ENCODE results near the gene EGR2. TPM values are rescaled to one million over a fixed set of nuclear protein-coding genes. Genes with fewer than 3 reads are reported as not detected.

Gene EGR2
- total RNA-seq, 2 donors from 2014 or later, result 4.2 to 5.9 TPM

DNA sequence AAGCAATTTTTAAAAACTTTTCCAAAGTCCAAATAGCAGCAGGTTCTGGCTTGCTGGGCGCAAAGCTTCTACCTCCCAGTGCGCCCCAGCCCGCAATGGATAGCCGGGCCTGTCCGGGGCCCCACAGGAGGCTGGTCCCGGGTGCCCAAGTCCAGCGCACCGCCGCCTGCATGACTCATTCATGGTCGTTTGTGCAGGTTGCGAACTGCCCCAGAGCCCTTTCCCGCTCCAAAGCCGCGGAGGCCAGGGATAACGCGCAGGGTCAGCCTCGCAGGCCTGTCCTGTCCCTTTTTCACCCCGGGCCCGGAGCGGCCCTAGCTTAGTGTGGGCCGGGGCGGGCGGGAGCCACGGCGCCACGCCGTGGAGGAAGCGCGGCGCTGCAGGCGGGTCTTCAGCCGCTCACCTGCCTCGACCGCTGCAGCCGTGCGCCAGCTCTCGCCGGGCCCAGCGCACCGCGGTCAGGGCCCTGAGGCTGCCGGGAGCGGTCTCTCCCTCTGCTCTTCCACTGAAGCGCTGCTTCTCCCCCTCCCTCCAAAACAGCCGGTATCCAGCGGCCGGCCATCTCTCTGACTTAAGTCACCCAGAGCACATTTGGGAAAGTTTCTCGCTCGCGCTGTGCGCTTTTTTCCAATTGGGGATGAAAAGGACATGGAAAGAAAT is 1.7 kb upstream of the EGR2 start:
- TF ChIP-seq, protein P1, sequence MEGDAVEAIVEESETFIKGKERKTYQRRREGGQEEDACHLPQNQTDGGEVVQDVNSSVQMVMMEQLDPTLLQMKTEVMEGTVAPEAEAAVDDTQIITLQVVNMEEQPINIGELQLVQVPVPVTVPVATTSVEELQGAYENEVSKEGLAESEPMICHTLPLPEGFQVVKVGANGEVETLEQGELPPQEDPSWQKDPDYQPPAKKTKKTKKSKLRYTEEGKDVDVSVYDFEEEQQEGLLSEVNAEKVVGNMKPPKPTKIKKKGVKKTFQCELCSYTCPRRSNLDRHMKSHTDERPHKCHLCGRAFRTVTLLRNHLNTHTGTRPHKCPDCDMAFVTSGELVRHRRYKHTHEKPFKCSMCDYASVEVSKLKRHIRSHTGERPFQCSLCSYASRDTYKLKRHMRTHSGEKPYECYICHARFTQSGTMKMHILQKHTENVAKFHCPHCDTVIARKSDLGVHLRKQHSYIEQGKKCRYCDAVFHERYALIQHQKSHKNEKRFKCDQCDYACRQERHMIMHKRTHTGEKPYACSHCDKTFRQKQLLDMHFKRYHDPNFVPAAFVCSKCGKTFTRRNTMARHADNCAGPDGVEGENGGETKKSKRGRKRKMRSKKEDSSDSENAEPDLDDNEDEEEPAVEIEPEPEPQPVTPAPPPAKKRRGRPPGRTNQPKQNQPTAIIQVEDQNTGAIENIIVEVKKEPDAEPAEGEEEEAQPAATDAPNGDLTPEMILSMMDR (IDR thresholded peaks at IDR 0.05), result peak; percentile 56 to 88 (median 81)
- no peak for TF ChIP-seq POLR2A (IDR thresholded peaks at IDR 0.05)
- Histone ChIP-seq H3K4me3 (peak overlapping the region; percentile 65 to 69), H3K4me1 (peaks cover 30% of the 10 kb centered on the region), H3K27ac (peak overlapping the region in 3 of 4 donors; percentile 80 to 95 (median 93)), H3K27me3 (peaks cover 0 to 21% of the 10 kb centered on the region in 2 donors), H3K36me3 (replicated peaks in 1 of 2; ENCODE audit: insufficient read depth in 1 of 2, low read depth in 2 of 2) (no peaks in the 10 kb centered on the region), H3K9me3 (no peaks in the 10 kb centered on the region)
- intact Hi-C loops (cut with DNase I), result loop anchor here (10.0 kb wide), 1 partner anchor 317 kb away; the partner anchor contains the start of gene NRBF2
- peak; percentile 71 to 82 (median 74) for DNase-seq
- 0 to 3% methylated on average over 13 to 51 of the region's 51 CpGs for WGBS, 2 donors
- ATAC-seq, result peak; percentile 71

DNA sequence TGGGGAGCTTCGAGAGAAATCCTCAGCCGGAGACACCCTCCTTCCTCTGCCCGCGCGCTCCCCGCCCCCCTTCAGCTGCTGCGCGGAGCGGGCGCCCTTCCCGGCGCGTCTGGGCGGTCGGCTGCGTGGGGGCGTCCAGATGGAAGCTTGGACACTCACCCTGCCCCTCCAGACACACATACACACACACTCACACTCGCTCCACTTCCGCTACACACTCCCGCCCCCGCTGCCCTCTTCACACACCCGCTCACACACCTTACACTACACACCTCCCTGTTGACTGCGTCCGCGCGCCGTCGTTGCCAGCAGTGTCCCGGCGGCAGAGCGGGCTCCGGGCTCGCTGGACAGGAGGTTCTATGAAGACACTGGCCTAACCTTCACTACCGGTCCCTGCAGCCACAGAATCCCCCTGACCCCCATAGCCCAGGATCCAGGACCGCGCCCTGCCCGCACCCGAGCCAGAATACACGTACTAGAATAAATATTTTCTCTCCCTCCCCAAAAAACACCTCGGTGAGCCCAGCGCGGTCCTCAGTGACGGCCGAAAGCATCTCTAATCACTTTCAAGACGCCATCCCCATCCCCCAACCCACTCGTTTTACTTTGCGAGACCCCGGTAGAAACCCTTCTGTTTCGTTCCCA is 1.1 kb upstream of the EGR2 start:
- 1% methylated on average over 45 to 49 of the region's 49 CpGs for WGBS, 2 donors
- ATAC-seq, result peak; percentile 18
- H3K27me3 ChIP-seq, result peaks cover 0 to 21% of the 10 kb centered on the region in 2 donors
- peak; percentile 43 to 58 (median 50) for DNase-seq
- peak overlapping the region; percentile 80 to 95 (median 90) for H3K27ac ChIP-seq
- H3K4me1 ChIP-seq, result peaks cover 30% of the 10 kb centered on the region
- TF ChIP-seq POLR2A (IDR thresholded peaks at IDR 0.05), result peak in 1 of 3 donors; percentile 20
- TF ChIP-seq, protein P1 (IDR thresholded peaks at IDR 0.05), result no peak
- H3K36me3 ChIP-seq (replicated peaks in 1 of 2; ENCODE audit: insufficient read depth in 1 of 2, low read depth in 2 of 2), result no peaks in the 10 kb centered on the region
- intact Hi-C loops (cut with DNase I), result loop anchor here (10.0 kb wide), 1 partner anchor 318 kb away; the partner anchor contains the start of gene NRBF2
- no peaks in the 10 kb centered on the region for H3K9me3 ChIP-seq
- H3K4me3 ChIP-seq, result peak overlapping the region; percentile 65 to 69

DNA sequence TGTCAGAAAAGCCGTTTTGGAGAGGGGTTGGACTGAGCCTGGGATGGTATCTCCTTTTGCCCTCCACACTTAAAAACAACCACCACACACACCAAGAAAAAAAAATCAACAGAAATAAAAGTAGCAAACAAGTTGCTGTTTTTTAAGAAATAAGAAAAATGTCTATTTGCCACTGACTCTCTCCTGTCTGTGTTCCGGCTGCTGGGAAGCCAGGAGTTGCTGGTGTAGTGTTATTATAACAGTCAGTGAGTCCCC is 163 bp downstream of the EGR2 start:
- DNase-seq (no peak), ATAC-seq (no peak)
- Histone ChIP-seq H3K27ac (peak overlapping the region in 2 of 4 donors; percentile 93 to 95), H3K36me3 (replicated peaks in 1 of 2; ENCODE audit: insufficient read depth in 1 of 2, low read depth in 2 of 2) (no peaks in the 10 kb centered on the region), H3K9me3 (no peaks in the 10 kb centered on the region), H3K4me3 (peak overlapping the region; percentile 65 to 69), H3K27me3 (peaks cover 0 to 21% of the 10 kb centered on the region in 2 donors), H3K4me1 (peaks cover 30% of the 10 kb centered on the region)
- TF ChIP-seq, protein P1 (IDR thresholded peaks at IDR 0.05), result no peak
- no peak for TF ChIP-seq POLR2A (IDR thresholded peaks at IDR 0.05)
- intact Hi-C loops (cut with DNase I), result loop anchor here (10.0 kb wide), 1 partner anchor 319 kb away; the partner anchor contains the start of gene NRBF2
- WGBS, 2 donors, result 0% methylated on average over 2 of the region's 2 CpGs

DNA sequence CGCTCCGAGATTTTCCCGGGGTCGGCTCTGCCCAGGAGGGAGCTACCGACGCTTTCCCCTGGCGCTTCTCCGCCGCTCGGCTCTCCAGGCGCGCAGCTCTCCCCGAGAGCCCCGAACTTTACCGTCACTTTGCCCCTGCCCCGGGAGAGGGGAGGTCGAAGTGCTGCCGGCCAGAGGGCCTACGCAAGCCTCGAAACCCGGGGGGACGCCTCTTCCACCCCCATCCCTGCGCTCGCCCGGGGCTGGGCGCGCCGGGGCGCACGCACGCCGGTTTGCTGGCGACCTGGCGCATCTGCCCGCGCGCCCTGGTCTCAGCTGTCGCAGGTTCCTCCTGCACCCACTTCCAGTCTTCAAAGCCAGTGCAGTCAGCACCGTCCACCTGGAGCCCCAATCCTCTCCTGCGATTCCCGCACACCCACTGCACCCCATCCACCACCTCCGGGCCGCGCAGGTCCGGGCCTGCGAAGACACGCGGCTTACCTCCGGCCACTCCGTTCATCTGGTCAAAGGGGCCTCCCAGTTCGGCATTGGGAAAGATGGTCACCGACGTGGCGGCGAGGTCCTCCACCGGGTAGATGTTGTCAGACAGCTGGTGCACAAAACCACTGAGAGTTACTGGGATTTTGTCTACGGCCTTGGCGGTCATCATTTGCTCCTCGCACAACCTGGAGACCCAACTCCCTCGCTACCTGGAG is 638 bp downstream of the EGR2 start:
- TF ChIP-seq, protein P1 (IDR thresholded peaks at IDR 0.05), result no peak
- no peak for TF ChIP-seq POLR2A (IDR thresholded peaks at IDR 0.05)
- 1 to 3% methylated on average over 14 to 59 of the region's 60 CpGs for WGBS, 2 donors
- peak in 2 of 4 donors; percentile 8 to 20 for DNase-seq
- intact Hi-C loops (cut with DNase I), result loop anchor here (10.0 kb wide), 1 partner anchor 319 kb away; the partner anchor contains the start of gene NRBF2
- H3K4me1 ChIP-seq, result peaks cover 30% of the 10 kb centered on the region
- no peak overlapping the region for H3K4me3 ChIP-seq
- H3K36me3 ChIP-seq (replicated peaks in 1 of 2; ENCODE audit: insufficient read depth in 1 of 2, low read depth in 2 of 2), result no peaks in the 10 kb centered on the region
- no peaks in the 10 kb centered on the region for H3K9me3 ChIP-seq
- no peak for ATAC-seq
- peak overlapping the region in 1 of 4 donors; percentile 95 for H3K27ac ChIP-seq
- H3K27me3 ChIP-seq, result peaks cover 0 to 21% of the 10 kb centered on the region in 2 donors
